Heart left ventricle (tissue), 16 donors: ENCODE results near the gene S1PR4. TPM values are rescaled to one million over a fixed set of nuclear protein-coding genes. Genes with fewer than 3 reads are reported as not detected.

ENCODE experiments used
- ATAC-seq, 4 donors: fragments of 200-7000 bp; cut with Tn5 transposase; one replicate each; pipeline ENCODE4 v1.9.1; 2020 to 2022; ENCODE audit warnings: moderate library complexity in 4 of 4, mild to moderate bottlenecking in 3 of 4, moderate number of reproducible peaks in 1 of 4
- DNase-seq, 5 donors: peaks; one replicate each; pipeline ENCODE4 v3.0.0-alpha.2; 2020
- H3K27ac ChIP-seq, 12 donors: fragments of 200-600 bp; sonication (generic) in 4 of 12; one replicate each; pipeline versions ENCODE4 v1.5.0 to v1.8.0; 2016 to 2022; ENCODE audit warnings: mild to moderate bottlenecking in 2 of 12
- H3K27me3 ChIP-seq, 9 donors: fragments of 200-600 bp; sonication (generic) in 2 of 9; one replicate each; pipeline versions ENCODE4 v1.5.1 to v1.8.0; 2016 to 2022; ENCODE audit warnings: mild to moderate bottlenecking in 3 of 9
- H3K36me3 ChIP-seq, 9 donors: fragments of 200-600 bp; sonication (generic) in 2 of 9; one replicate each; pipeline versions ENCODE4 v1.5.0 to v1.8.0; 2018 to 2022; ENCODE audit warnings: mild to moderate bottlenecking in 2 of 9
- H3K4me1 ChIP-seq, 12 donors: fragments of 200-600 bp; sonication (generic) in 4 of 12; one replicate each; pipeline versions ENCODE4 v1.5.0 to v1.8.0; 2016 to 2022; ENCODE audit warnings: mild to moderate bottlenecking in 3 of 12
- H3K4me3 ChIP-seq, 12 donors: fragments of 200-600 bp; sonication (generic) in 4 of 12; one replicate each; pipeline versions ENCODE4 v1.5.0 to v1.8.0; 2017 to 2022; ENCODE audit warnings: mild to moderate bottlenecking in 9 of 12, moderate library complexity in 4 of 12
- H3K9me3 ChIP-seq, 12 donors: fragments of 200-600 bp; sonication (generic) in 4 of 12; one replicate each; pipeline versions ENCODE4 v1.5.0 to v1.8.0; 2016 to 2022; ENCODE audit warnings: mild to moderate bottlenecking in 1 of 12
- CTCF ChIP-seq, 12 donors: fragments of 200-600 bp; sonication (generic) in 4 of 12; IDR thresholded peaks; one replicate each; pipeline versions ENCODE4 v1.5.0 to v1.8.0; 2018 to 2022; ENCODE audit warnings: antibody characterized with exemption in 12 of 12, mild to moderate bottlenecking in 5 of 12
- POLR2A ChIP-seq, 2 donors: fragments of 450-650 bp; IDR thresholded peaks; one replicate each; pipeline ENCODE4 v1.6.1; 2017; ENCODE audit warnings: antibody characterized with exemption in 2 of 2, mild to moderate bottlenecking in 2 of 2, moderate library complexity in 2 of 2
- WGBS, 4 donors: extraction: QIAGEN DNeasy Blood & Tissue Kit in 2 of 4; methylation state at CpG; one replicate each; pipeline versions ENCODE4 v1.1.5 to v1.1.7; 2013 to 2018; 5-methylcytosine and 5-hydroxymethylcytosine counted together
- intact Hi-C, 10 donors: fragments of 100-400 bp; cut with DNase I; formaldehyde crosslinking; loops; one replicate each; pipeline versions ENCODE4 v1.11.1 to v1.14.2; 2022
- polyA plus RNA-seq, 2 donors: library from polyadenylated mRNA; stranded (reverse); fragments of 200-250 nt; gene quantifications; one replicate each; pipeline ENCODE4 v1.2.3, GENCODE V29; 2013
- total RNA-seq, 9 donors: library from RNA; depleted of rRNA in 2 of 9; stranded (reverse); fragments of >200 nt in 2 of 9; fragmentation: NEBNext Ultra II Directional in 3 of 9; extraction: Animal tissue kit (Norgen Biotek cat#: 25700) in 3 of 9; gene quantifications; one replicate each; pipeline versions ENCODE4 v1.1.0 to v1.2.4, GENCODE V29; 2016 to 2023
- donor health status: ischemic (EF 13 %, LVEDD 7.1; RV severe dilation, severe dysfunction).
- donor health status: healthy with polysubstance abuse.
- donor health status: DM: no; HTN: yes; CAD: no.
- donor health status: DM: no; HTN: no; CAD: no.
- donor health status: ischemic (EF 25% LVEDD 6.9; RV normal size, moderate dysfunction).
- donor health status: ischemic (EF 25% LVEDD 5.7; RV mildly dilated, moderate dysfunction).
- donor health status: healthy.
- donor health status: DM: yes; HTN: yes; CAD: no.
- donor health status: ischemic (EF 35%, LVEDD 5.7; RV mildly dilated, moderate dysfunction).
- donor health status: nonischemic (EF 11% LVEDD 7.7; RV severe dilation, severe dysfunction).
- donor health status: DM: yes; HTN: yes; CAD: no.
- donor health status: PGD.
- donor health status: ischemic (EF 29% LVEDD 5.4; RV normal size, mild dysfunction).
- donor health status: nonischemic (EF 23%, LVEDD 6.1; RV moderate dilation, normal function).

S1PR4 gene
- total and polyA plus RNA-seq, 11 donors = 0.35 to 5.5 (median 1.4) TPM

GRCh38 chr19:3194106-3195087 is 15.8 kb downstream of the S1PR4 start:
- Histone ChIP-seq H3K27ac (no peak overlapping the region), H3K27me3 (no peaks in the 10 kb centered on the region), H3K9me3 (no peaks in the 10 kb centered on the region), H3K36me3 (peaks cover 0 to 27% (median 0%) of the 10 kb centered on the region in 9 donors), H3K4me1 (no peaks in the 10 kb centered on the region), H3K4me3 (no peak overlapping the region)
- ATAC-seq = no peak
- WGBS, 4 donors = 87 to 91% (median 89%) methylated on average over 17 of the region's 17 CpGs
- TF ChIP-seq POLR2A (IDR thresholded peaks at IDR 0.05) (no peak), CTCF (IDR thresholded peaks at IDR 0.05) (no peak)
- intact Hi-C loops = no loop called here
- peak in 1 of 5 donors; percentile 12 for DNase-seq

- Histone ChIP-seq H3K4me1 (no peaks in the 10 kb centered on the region), H3K27me3 (no peaks in the 10 kb centered on the region), H3K9me3 (no peaks in the 10 kb centered on the region), H3K4me3 (no peak overlapping the region), H3K27ac (no peak overlapping the region), H3K36me3 (peaks cover 0 to 28% (median 5%) of the 10 kb centered on the region in 9 donors)
- DNase-seq (peak in 1 of 5 donors; percentile 28), ATAC-seq (no peak)
- TF ChIP-seq POLR2A (IDR thresholded peaks at IDR 0.05) = no peak
- no peak for TF ChIP-seq CTCF (IDR thresholded peaks at IDR 0.05)
- WGBS, 4 donors = 93 to 96% (median 93%) methylated on average over 29 to 42 of the region's 42 CpGs
- intact Hi-C loops = no loop called here
These were observed 17.7 kb downstream of the S1PR4 start for GRCh38 chr19:3196064-3196932.

- no peaks in the 10 kb centered on the region for H3K9me3 ChIP-seq
- H3K36me3 ChIP-seq = peaks cover 0 to 34% (median 5%) of the 10 kb centered on the region in 9 donors
- H3K4me1 ChIP-seq = no peaks in the 10 kb centered on the region
- WGBS, 4 donors = 91 to 98% (median 94%) methylated on average over 7 to 14 of the region's 14 CpGs
- no peak for TF ChIP-seq CTCF (IDR thresholded peaks at IDR 0.05)
- TF ChIP-seq POLR2A (IDR thresholded peaks at IDR 0.05) = no peak
- no peak overlapping the region for H3K27ac ChIP-seq
- intact Hi-C loops = no loop called here
- H3K4me3 ChIP-seq = no peak overlapping the region
- no peaks in the 10 kb centered on the region for H3K27me3 ChIP-seq
- ATAC-seq = no peak
- peak in 1 of 5 donors; percentile 21 for DNase-seq
These were observed 18.3 kb downstream of the S1PR4 start for GRCh38 chr19:3196933-3197205.
